Urothelium cell line (cell line): ENCODE data around the gene PCSK2.
A peak's percentile ranks its signal among the peaks of the same experiment; 100 is the strongest.

ENCODE experiments used
- DNase-seq: peaks from one replicate; pipeline ENCODE4 v3.0.0; 2011; ENCODE audit warnings: low spot score, mixed read lengths
- FAIRE-seq: peaks from 2 replicates; lab custom pipeline; 2011; peaks lifted over from hg19 to GRCh38; lab: Jason Lieb, UNC

The PCSK2 gene

DNA sequence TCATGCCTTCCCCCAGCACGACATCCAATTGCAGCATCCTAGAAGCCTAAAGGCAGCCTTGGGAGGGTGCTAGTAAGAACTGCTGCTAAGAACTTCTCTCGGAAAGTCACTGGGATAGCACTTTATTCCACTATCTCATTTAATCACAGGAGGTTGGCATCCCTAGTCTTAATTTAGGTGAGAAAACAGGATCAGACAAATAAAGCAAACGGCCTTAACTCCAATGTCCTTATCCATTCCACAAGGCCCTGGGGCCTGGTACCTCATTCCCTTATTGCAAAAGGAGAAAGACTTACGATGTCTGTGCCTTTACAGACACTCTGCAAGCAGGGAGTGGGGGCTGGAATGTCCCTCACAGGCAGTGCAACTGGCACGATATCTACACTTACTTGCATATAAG, 243.7 kb downstream of the PCSK2 start:
- no peak for FAIRE-seq

DNA sequence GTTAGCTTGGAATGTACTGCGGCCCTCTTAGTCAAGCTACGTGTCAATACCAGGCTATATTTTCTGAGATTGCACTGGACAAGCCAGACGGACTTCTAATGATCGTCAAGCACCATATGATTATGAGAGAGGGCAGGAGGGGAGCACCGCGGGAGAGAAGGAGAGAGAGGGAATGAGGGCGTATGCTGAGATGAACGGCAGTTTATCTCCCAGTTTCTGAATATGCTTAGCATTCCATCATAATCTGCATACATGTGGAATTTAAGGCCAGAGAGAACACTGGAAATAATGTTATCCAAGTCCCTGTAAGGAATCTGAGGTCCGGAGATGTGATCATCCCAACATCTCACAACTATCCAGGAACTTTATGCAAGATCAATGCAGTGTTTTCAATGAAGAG, 244.1 kb downstream of the PCSK2 start:
- FAIRE-seq: no peak
- DNase-seq: no peak

More for the DNA sequence above, 243.7 kb downstream of the PCSK2 start:
- no peak for DNase-seq

DNA sequence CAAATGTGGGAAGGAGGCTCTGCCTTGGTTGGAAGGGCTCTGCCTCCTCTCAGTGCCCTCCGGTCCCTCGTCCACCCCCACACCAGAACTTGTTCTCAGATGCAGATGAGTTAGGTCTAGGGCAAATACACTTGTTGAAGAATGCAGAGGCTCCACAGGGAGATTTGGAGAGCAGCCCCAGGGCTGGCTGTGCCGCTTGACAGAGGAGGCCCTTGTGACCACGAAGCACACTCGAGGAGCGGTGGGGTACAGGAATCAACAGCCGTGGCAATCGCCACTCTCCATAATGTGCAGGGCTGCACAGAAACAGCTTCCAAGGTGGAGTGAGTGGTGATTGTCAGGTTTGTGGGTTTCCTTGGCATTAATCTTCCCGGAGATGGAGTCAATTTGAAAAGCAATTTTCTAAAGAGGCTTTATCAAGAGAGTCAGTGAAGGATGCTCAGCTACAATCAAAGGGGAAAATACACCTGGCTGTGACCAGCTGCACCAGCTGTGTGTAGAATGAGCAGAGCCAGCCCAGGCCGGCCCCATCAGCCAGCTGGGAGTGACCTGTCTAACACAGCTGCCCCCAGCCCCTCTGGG, 244.9 kb downstream of the PCSK2 start:
- DNase-seq (no peak), FAIRE-seq (no peak)

DNA sequence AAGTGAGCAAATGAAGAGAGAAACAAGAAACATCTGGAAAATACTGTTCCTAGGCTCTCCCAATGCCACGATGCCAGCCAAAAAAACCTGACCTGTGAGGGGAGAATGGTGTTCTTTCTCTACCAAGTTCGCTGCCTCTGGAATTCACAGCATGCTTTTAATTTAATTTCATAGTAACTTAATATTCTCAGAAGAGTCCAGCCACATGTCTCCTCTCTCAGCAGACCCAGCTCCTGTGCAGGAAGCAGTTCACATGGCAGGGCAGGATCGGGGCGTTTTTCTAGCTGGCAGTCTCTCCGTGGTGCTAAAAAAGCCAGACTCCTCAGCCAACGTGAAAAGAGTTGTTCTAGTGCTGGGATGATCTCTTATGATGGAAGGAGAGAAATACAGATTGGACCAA, 246.8 kb downstream of the PCSK2 start:
- FAIRE-seq: no peak
- no peak for DNase-seq

DNA sequence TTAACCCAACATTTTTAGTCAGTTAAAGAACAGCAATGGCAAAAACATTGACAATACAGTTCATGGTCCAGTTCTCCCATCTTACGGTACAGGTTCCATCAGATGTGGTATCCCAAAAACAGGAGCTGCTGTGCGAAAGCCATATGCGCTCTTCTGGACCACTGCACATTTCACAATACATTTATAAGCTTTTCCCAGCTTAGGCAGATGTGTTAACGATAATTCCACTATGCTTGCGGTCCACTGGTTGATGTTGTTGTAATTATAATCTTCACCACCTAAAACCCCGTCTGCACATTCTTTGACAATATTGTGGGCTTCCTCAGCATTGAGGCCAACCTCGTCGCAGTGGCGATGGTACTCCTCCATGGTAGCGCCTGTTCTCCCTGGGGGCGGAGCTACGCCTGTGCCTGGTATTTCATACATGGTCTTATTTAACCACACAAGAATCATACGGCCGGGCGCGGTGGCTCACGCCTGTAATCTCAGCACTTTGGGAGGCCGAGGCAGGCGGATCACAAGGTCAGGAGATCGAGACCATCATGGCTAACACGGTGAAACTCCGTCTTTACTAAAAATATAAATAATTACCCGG, 252.3 kb downstream of the PCSK2 start:
- DNase-seq (no peak), FAIRE-seq (no peak)

DNA sequence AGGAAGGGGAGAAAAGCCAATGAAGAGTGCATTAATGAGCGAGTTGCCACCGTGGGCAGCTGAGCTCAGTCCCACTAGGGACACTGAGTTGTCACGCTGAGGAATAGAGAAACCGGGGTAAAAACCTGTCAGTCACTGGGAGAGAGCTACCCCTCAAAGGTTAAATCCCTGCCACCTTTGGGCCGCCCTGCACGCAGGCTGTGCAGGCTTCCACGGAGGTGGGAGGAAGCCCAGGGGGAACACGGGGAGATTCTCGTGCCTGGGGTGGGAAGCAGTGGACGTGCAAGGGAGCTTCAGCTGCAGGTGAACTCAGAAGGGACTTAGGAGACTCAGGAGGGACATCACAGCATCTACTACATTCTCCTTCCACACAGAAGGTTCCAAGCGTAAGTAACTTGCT, 253.9 kb downstream of the PCSK2 start:
- DNase-seq: no peak
- no peak for FAIRE-seq

DNA sequence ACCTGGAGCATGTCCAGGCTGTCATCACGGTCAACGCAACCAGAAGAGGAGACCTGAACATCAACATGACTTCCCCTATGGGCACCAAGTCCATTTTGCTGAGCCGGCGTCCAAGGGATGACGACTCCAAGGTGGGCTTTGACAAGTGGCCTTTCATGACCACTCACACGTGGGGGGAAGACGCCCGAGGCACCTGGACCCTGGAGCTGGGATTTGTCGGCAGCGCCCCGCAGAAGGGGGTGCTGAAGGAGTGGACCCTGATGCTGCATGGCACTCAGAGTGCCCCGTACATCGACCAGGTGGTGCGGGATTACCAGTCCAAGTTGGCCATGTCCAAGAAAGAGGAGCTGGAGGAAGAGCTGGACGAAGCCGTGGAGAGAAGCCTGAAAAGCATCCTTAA, 254.8 kb downstream of the PCSK2 start:
- DNase-seq (no peak), FAIRE-seq (no peak)

DNA sequence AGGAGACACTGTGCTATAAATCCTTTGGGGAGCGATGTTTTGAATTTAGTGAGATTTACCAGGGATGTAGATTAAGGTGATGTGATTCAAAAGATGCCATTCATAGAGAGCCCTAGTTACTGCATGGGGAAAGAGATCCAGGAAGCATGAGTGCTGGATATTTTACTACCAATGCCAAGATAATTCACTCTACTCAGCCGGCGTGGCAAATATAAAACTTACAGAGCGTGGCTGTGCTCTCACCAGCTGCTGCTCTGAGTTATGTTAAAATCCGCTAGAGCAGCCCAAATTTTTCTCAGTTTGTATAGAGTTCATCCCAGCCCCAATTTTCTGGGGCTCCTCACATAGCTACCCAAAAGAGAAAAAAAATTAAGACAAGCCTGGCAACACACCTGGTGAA, 255.7 kb downstream of the PCSK2 start:
- FAIRE-seq: no peak
- DNase-seq: no peak

DNA sequence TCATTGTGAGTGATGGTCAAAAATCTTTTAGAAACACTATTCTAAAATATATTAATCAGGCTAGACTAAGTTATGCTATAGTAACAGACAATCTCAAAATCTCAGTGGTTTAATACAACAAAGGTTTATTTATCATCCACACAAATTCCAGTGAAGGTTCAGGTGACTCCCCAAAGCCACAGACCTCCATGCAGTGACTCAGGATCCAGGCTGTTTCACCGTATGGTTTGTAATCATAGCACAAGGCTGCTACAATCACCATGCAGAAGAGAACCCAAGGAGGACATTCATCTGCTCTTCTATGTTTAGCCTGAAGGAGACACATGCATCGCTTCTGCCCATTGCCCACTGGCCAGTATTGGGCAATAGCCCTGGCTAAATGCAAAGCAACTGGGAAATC, 258.2 kb downstream of the PCSK2 start:
- DNase-seq (peak; percentile 24), FAIRE-seq (no peak)

DNA sequence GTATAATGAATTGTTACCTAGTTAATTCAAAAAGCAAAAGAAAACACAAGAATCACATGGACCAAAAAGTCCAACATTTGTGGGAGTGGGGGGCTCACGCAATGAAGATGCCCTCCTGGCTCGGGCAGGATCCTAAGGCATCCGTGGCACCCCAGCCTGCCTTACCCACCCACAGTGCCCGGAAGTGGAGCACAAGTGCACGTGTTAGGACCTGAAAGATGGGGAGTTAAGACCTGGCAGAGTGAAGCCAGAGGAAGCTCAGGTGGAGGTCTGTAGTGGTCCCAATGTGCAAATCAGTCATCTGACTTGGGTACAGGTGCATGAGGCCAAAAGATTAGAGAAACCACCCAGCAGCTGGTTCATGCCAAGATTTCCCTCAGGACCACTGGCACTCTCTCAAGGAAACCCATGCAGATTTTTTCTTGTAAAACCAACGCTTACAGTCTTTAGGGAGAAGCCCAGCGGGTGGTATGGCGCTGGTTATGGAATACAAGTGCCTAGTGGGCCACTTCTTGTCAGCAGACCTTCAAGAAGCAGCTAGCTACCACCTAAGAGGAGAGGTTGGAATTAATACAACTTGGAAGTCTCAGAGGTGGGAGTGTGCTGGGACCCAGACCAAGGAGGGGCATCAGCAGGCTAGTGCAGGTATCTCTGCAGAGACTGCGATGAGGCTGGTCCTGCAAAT, 262.2 kb downstream of the PCSK2 start:
- no peak for FAIRE-seq

DNA sequence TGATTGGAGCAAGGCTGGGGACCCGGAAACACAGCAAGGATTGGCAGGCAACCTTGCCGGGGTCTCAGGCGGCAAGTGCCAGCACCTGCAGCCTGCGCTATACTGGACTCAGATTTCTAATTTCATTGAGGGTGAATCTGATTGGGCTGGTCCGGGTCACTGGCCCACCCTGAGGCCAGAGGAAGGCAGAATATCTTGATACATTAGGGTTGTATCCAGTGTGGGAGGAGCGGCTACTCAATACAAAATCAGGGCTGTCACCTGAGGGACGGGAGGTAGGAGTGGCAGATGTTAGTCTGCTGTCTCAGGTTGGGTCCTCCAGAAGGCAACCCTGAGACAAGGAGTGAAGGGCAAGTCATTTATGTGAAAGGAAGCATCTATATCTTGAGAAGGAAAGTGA, 263.7 kb downstream of the PCSK2 start:
- FAIRE-seq (no peak), DNase-seq (no peak)

More for the DNA sequence above, 262.2 kb downstream of the PCSK2 start:
- no peak for DNase-seq

DNA sequence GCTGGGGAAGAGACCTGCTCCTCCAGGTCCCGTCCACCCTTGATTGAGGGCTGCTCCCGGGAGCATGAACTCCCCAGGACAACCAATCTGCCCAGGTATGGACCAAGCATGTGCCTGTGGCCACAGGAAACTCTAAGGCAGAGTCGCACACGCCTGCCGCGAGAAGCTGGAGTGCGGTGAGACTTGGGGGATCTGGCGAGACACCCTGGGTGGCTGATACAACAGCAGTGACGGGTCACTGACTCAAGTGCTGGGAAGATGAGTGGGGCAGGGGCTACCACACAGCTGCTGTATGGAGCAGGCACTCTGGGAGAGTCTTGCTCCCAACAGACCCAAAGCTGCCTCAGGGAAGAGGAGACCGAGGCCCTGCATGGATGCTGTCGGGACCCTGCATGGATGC, 264.2 kb downstream of the PCSK2 start:
- FAIRE-seq (no peak), DNase-seq (no peak)

DNA sequence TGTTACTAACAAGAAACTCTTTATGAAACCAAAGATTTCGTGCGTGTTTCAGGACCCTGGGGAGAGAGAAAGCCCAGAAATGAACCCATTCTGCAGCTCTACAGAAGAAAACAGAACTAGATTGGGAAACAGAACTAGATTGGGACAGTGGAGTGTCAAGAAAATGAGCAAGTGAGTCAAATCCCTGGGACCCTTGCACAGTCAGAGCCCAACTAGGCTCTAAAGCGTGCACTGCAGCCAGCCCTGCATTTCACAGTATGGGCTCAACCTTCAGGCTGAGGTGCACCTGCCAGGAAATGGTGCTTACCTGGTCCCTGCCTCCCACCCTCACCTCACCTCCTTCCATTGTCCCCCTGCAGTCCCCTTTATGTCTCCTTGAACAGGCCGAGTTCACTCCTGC, 264.6 kb downstream of the PCSK2 start:
- no peak for DNase-seq
- FAIRE-seq: no peak

DNA sequence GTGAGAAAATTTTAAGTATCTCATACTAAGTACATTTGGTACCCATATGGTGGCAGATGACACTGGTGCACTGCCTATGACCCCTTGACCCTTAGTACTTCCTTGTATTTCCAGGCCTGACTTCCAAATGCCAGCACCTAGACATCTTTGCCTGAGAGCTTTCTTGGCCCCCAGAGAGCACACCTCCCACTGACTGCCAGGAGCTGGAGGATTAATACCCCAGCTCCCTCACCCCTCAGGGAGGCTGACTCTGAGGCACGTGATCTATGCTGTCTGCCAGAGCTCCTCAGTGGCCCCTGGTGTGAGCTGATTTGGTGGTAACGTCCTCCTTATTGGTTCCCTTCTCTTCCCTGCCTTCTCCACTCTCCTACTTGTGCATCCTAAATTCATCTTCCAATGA, 266.3 kb downstream of the PCSK2 start:
- DNase-seq (no peak), FAIRE-seq (no peak)

DNA sequence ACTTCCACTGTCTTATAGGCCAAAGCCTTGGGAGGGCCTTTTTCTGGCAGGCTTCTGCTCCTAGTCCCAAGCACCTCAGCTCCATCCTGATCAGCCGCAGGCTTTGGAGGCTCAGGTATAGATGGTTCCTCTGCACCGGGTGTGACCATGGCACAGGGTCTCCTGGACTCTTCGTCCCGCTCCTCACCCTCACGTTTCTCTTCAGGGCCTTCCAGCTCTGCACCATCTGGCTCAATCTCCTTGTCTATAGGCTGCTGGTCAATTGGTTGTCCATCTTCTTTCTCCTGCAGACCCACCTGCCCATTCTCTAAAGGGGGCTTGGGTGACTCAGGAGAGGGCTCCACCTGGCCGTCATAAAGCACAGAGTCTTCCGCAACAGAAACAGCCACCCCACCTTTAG, 267.4 kb downstream of the PCSK2 start:
- DNase-seq (no peak), FAIRE-seq (no peak)

DNA sequence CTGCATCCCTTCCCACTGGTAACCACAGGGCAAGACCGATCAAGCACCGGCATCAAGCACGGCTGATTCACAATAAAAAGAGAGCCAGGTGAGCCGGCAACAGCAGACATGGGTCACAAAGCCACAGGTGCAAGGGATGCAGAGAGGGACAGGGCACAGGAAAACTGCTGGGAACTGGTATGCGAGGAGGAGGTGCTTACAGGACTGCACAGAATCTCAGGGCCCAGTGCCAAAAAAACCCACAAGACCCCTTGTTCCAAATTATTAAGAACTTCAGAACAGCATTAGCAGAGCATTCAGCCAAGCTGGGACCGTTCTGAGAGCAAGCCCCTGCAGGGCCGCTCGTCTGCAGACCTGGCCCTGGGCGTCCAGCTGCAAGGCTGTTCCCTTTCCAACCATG, 269.0 kb downstream of the PCSK2 start:
- no peak for DNase-seq
- FAIRE-seq: no peak

DNA sequence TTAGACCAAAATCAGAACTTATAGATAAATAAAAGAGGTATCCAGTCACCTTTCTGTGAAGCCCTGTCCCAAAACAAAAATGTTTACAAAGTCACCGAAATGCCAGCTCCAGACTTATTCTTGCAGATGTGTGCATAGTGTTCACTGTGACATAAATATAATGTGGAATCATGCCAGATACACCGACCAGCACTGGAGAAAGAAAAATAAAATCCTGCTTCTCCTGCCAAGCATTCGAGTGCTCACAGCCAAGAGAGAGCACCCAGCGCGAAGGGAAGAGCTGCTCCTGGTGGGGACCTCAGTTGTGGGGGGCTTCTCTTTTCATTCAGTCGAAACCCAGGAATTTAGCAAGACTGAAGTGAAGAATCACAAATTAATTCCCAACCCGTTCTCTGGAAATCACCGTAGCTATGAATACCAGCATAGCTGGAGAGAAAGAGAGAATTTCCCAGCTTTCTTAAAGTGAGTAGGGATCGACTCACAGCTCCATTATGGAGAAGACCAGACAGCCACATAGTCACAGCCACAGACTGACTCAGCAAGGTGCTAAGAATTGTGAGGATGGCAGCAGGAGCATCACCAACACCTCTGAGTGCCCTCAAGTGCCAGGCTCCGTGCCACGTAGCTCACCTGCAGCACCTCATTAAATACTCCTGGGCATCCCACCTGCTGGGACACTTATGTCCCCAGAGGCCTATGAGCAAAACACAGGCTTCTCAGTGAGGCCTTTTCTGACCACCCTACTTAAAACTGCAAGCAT, 271.2 kb downstream of the PCSK2 start:
- no peak for DNase-seq
- no peak for FAIRE-seq

DNA sequence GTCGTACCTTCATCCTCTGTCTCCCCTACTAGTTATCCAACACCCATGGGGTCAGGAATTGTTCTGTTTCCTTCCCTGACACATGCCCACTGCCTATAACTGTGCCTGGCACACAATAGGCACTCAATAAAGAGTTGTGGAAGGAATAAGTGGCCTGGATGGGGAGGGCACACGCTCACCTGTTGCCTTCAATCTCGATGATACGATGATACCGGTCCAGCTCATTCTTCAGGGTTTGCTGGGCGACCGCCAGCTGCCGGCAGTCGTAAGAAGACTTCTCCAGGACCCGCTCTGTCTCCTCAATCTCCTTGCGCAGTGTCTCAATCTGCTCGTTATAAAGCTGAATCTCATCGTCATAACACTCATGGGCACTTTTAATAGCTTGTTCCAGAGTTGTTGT, 271.8 kb downstream of the PCSK2 start:
- no peak for DNase-seq
- FAIRE-seq: no peak

DNA sequence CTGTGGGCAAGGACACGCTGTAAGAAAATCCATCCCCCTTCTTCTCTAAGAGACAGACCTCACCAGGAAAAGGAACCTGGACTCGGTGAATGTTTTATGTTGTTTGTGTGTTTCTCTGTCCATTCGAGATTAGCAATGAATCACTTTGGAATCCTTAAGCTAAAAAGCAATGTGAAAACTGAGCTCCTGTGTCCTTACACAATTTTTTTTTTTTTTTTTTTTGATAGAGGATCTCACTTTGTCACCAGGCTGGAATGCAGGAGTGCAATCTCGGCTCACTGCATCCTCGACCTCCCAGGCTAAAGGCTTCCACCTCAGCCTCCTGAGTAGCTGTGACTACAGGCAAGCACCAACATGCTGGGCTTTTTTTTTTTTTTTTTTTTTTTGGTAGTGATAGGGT, 272.2 kb downstream of the PCSK2 start:
- DNase-seq (no peak), FAIRE-seq (no peak)

DNA sequence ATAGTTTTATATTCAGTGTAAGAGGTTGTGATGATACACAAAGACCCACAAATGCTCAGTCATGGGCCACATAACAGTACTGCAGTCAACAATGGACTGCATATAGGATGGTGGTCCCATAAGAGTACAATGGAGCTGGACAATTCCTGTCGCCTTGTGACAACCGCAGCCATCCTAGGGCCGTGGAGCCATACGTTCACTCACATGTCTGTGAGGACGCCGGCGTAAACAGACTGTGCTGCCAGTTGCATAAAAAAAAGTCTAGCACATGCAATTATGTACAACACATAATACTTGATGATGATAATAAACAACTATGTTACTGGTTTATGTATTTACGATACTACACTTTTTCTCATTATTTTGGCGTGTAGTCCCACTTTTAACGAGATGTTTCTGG, 273.4 kb downstream of the PCSK2 start:
- DNase-seq (no peak), FAIRE-seq (no peak)

DNA sequence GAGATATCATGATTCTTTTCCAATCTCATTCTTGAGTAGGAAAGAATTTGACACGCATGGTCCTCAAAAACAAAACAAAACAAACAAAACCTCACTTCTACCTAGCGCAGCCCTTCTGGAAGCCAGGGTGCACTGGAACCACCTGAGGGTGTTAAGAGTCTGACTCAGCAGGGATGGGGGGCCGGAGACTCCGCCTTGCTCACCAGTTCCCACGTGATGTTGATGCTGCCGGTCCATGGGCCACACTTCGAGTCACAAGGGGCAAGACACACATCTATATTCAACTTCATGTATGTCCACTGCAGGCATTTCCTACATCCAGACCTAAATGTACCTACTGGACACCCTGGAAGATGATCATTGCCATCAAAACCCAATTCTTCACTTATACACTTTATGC, 274.0 kb downstream of the PCSK2 start:
- DNase-seq: no peak
- no peak for FAIRE-seq

DNA sequence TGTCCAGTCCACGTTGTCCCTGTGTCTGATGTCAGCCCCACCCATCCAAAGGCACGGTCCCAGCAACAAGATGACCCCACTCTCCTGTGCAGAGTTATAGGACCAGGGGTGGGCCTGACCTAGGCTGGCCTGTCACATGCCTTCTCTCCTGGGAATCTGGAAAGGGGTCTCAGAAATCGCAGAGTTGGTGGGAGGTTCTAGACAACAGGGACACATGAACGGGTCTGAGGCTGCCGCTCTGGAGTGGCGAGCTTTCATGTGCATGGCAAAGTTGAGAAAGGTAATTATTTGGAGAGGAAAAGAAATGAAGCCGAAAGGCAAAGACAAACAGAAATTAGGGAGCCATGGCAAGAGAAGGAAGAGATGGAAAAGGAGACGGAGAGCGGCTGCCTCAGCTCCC, 274.9 kb downstream of the PCSK2 start:
- DNase-seq (no peak), FAIRE-seq (no peak)
